ENCODE results near the gene BUB1B.

Gene BUB1B

GRCh38 chr15:40232625-40233070, 71.8 kb downstream of the BUB1B start:
- ChIA-PET POLR2A (no interaction called here), CTCF (interaction anchor here (2.8 to 23.5 kb wide), 2 partner anchors 15 to 38 kb away, joined by 13 to 525 read pairs; no protein-coding TSS in a partner anchor)
- no peak for DNase-seq (ENCODE audit: extremely low spot score)
- no peak for TF ChIP-seq CTCF (IDR thresholded peaks at IDR 0.05; ENCODE audit: control extremely low read depth, extremely low read depth, low read depth, missing control alignments)

GRCh38 chr15:40233727-40234577, 73.1 kb downstream of the BUB1B start:
- no peak for DNase-seq (ENCODE audit: extremely low spot score)
- ChIA-PET POLR2A (no interaction called here), CTCF (interaction anchor here (2.8 to 23.5 kb wide), 2 partner anchors 16 to 37 kb away, joined by 13 to 525 read pairs; no protein-coding TSS in a partner anchor)
- TF ChIP-seq CTCF (IDR thresholded peaks at IDR 0.05; ENCODE audit: control extremely low read depth, extremely low read depth, low read depth, missing control alignments) = no peak

- no peak for DNase-seq (ENCODE audit: extremely low spot score)
- TF ChIP-seq CTCF (IDR thresholded peaks at IDR 0.05; ENCODE audit: control extremely low read depth, extremely low read depth, low read depth, missing control alignments) = no peak
- ChIA-PET POLR2A (no interaction called here), CTCF (interaction anchor here (2.8 to 23.5 kb wide), 2 partner anchors 17 to 36 kb away, joined by 13 to 525 read pairs; no protein-coding TSS in a partner anchor)
These were observed 73.9 kb downstream of the BUB1B start for GRCh38 chr15:40234783-40235182.

GRCh38 chr15:40235201-40235885, 74.5 kb downstream of the BUB1B start:
- POLR2A ChIA-PET = no interaction called here
- no peak for TF ChIP-seq CTCF (IDR thresholded peaks at IDR 0.05; ENCODE audit: control extremely low read depth, extremely low read depth, low read depth, missing control alignments)
- CTCF ChIA-PET = interaction anchor here (0.8 to 23.5 kb wide), 4 partner anchors 12 to 131 kb away, joined by 3 to 525 read pairs (median 8); no protein-coding TSS in a partner anchor
- DNase-seq (ENCODE audit: extremely low spot score) = peak; percentile 20

- no peak for DNase-seq (ENCODE audit: extremely low spot score)
- CTCF ChIA-PET = interaction anchor here (1.0 to 10.0 kb wide), 12 partner anchors 10 to 193 kb away, joined by 3 to 101 read pairs (median 7); no protein-coding TSS in a partner anchor
- POLR2A ChIA-PET = interaction anchor here (0.6 to 1.2 kb wide), 3 partner anchors 10 to 182 kb away, joined by 3 to 5 read pairs (median 3); no protein-coding TSS in a partner anchor
- TF ChIP-seq CTCF (IDR thresholded peaks at IDR 0.05; ENCODE audit: control extremely low read depth, extremely low read depth, low read depth, missing control alignments) = no peak
These were observed 77.9 kb downstream of the BUB1B start, which contains the start of gene PAK6 for GRCh38 chr15:40238532-40239403. Gene PAK6, plus strand, starts transcription at chr15:40239063. Its CDS starts 25,723 bp downstream, at chr15:40264786.

All from GM10248 (cell line).